Upper lobe of left lung (tissue), 4 donors: ENCODE results near the gene NF1.

Source experiments
- CTCF ChIP-seq, 6 experiments: fragments of 450-650 bp in 4 of 6; fragments of 200-600 bp in 2 of 6; sonication (generic) in 2 of 6; IDR thresholded peaks; one replicate each; pipeline ENCODE4 v1.5.1; 2016 to 2019; ENCODE audit warnings: antibody characterized with exemption in 6 of 6
- POLR2A ChIP-seq, 4 donors: fragments of 450-650 bp; IDR thresholded peaks; one replicate each; pipeline ENCODE4 v1.5.1; 2016 to 2017; ENCODE audit warnings: antibody characterized with exemption in 4 of 4, mild to moderate bottlenecking in 2 of 4
- POLR2AphosphoS5 ChIP-seq, 2 donors: sonication (generic); formaldehyde crosslinking; IDR thresholded peaks; one replicate each; pipeline ENCODE4 v1.5.1; 2017; ENCODE audit warnings: antibody characterized with exemption in 2 of 2

GRCh38 chr17:31053071-31053470 is 41.7 kb upstream of the NF1 start:
- TF ChIP-seq CTCF (IDR thresholded peaks at IDR 0.05): no peak
- TF ChIP-seq POLR2AphosphoS5 (IDR thresholded peaks at IDR 0.05): no peak
- no peak for TF ChIP-seq POLR2A (IDR thresholded peaks at IDR 0.05)
